ENCODE data around the gene ADGRG2.

ADGRG2 gene

DNA sequence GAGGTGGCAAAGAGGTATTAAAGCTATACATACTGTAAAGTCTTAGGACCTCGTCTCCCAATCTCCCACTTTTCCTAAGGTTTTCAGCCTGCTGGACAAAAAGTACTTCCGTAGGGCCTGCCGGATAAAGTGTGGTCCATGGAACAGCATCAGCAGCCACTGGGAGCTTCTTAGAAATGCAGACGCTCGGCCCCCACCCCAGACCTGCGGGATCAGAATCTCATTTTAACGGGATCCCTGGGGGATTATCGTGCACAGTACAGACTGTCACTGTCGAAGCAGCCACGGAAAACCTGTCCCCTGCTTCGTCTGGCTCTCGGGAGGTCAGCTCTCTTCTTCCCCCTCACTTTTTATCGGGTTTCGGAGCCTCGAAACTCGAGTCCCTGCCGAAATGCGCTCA lies 802 bp downstream of the ADGRG2 start:
- H3K4me1 ChIP-seq (ENCODE audit: control insufficient read depth, insufficient read depth, low read length): peaks cover 4% of the 10 kb centered on the region
- peaks cover 5% of the 10 kb centered on the region for H3K27me3 ChIP-seq (ENCODE audit: control insufficient read depth, insufficient read depth, low read length)
- H3K4me3 ChIP-seq (ENCODE audit: low read length): no peak overlapping the region
- no peaks in the 10 kb centered on the region for H3K36me3 ChIP-seq (ENCODE audit: control insufficient read depth, insufficient read depth, low read length)
- H3K9me3 ChIP-seq (ENCODE audit: control insufficient read depth, low read length): no peaks in the 10 kb centered on the region
- peak overlapping the region; percentile 34 for H3K9ac ChIP-seq (ENCODE audit: low read length)

DNA sequence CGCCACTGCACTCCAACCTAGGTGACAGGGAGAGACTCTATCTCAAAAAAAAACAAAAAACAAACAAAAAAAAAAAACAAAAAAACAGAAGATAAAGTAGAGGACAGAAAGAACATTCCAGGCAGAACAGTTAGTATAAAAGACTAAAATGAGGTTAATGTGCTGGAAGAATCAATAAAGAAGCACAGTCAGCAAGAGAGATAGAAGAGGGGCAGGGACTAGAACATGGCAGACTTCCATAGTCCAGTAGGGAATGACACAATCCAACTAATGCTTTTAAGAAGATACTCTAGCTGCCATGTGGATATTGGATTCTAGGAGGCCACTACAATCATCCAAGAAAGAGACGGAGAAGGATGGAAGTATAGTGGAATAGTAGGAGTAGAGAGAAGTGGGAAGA lies 11.6 kb downstream of the ADGRG2 start:
- Histone ChIP-seq H3K4me3 (ENCODE audit: low read length) (no peak overlapping the region), H3K36me3 (ENCODE audit: control insufficient read depth, insufficient read depth, low read length) (no peaks in the 10 kb centered on the region), H3K27me3 (ENCODE audit: control insufficient read depth, insufficient read depth, low read length) (no peaks in the 10 kb centered on the region), H3K9ac (ENCODE audit: low read length) (no peak overlapping the region), H3K9me3 (ENCODE audit: control insufficient read depth, low read length) (no peaks in the 10 kb centered on the region), H3K4me1 (ENCODE audit: control insufficient read depth, insufficient read depth, low read length) (no peaks in the 10 kb centered on the region)

DNA sequence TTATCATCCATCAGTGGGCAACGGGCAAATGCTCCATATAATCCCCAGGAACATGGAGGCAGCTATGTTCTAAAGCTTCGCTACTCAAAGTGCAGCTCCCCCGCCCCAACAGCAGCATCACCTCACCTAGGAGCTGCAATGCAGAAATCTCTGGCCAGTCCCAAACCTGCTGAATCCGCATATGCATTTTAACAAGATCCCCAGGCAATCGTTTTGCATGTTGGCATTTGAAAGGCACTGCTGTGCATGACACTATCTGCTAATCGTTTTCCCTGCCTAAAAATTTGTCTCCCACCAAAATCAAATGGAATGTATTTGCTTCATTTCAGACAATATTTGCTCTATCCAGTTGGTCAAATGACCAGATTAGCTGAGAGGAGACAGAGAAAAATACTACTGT lies 15.2 kb downstream of the ADGRG2 start:
- no peaks in the 10 kb centered on the region for H3K4me1 ChIP-seq (ENCODE audit: control insufficient read depth, insufficient read depth, low read length)

DNA sequence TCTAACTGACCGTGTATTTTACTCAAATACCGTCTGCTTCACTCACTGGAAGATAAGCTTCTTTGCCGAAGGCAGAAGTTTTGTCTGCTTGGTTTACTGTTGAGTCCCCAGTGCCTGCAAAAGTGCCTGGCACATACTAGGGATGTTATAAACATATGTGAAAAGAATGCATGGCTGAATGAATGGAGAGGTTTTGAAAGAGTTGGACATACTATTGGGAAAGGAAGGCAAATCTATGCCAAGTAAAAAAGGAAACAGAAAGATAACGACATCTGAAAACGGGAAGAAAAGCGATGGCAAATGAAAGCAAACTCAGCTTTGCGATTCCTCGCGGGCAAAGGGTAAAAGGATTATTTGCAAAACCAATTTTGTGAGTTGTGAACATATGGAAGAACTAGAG lies 21.7 kb downstream of the ADGRG2 start:
- no peak overlapping the region for H3K9ac ChIP-seq (ENCODE audit: low read length)
- H3K4me1 ChIP-seq (ENCODE audit: control insufficient read depth, insufficient read depth, low read length): peaks cover 6% of the 10 kb centered on the region
- no peaks in the 10 kb centered on the region for H3K36me3 ChIP-seq (ENCODE audit: control insufficient read depth, insufficient read depth, low read length)
- no peaks in the 10 kb centered on the region for H3K27me3 ChIP-seq (ENCODE audit: control insufficient read depth, insufficient read depth, low read length)
- H3K4me3 ChIP-seq (ENCODE audit: low read length): no peak overlapping the region
- no peaks in the 10 kb centered on the region for H3K9me3 ChIP-seq (ENCODE audit: control insufficient read depth, low read length)

More for the DNA sequence above, 15.2 kb downstream of the ADGRG2 start:
- Histone ChIP-seq H3K4me3 (ENCODE audit: low read length) (no peak overlapping the region), H3K9me3 (ENCODE audit: control insufficient read depth, low read length) (no peaks in the 10 kb centered on the region), H3K36me3 (ENCODE audit: control insufficient read depth, insufficient read depth, low read length) (no peaks in the 10 kb centered on the region), H3K27me3 (ENCODE audit: control insufficient read depth, insufficient read depth, low read length) (no peaks in the 10 kb centered on the region), H3K9ac (ENCODE audit: low read length) (no peak overlapping the region)

DNA sequence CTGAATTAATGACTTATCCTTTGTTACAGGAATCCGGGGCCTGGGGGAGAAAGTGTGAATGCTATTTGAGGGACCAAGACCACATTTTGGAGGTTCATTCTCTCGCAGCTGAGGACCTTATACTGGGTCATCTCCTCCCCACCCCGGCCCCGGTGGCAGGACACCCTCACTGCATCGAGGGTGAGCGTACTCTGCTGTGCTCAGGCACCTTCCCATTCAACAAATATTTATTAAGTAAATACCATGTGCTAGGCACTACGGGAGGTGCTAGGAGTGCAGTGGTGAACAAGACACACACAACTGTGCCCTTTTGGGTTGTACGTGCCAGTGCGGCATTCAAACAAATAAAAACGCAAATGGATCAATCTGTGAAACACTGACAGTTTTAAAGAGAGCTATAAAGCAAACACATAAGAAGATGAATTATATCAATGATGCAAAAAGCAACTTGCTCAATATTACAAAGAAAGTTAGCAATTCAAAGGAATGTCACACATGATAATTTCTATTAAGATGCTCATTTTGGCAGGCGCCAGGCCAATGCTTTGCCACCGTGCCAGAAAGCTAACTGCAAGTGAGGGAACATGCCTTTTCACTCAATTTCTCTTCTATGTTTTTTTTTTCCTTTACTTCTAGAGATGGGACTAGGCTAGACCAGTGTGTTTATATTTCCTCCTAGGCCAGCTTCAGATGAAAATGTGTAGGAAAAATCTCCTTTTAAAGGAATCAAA lies 24.6 kb downstream of the ADGRG2 start:
- Histone ChIP-seq H3K36me3 (ENCODE audit: control insufficient read depth, insufficient read depth, low read length) (no peaks in the 10 kb centered on the region), H3K4me3 (ENCODE audit: low read length) (no peak overlapping the region), H3K27me3 (ENCODE audit: control insufficient read depth, insufficient read depth, low read length) (no peaks in the 10 kb centered on the region), H3K9ac (ENCODE audit: low read length) (no peak overlapping the region), H3K4me1 (ENCODE audit: control insufficient read depth, insufficient read depth, low read length) (peaks cover 14% of the 10 kb centered on the region), H3K9me3 (ENCODE audit: control insufficient read depth, low read length) (no peaks in the 10 kb centered on the region)

DNA sequence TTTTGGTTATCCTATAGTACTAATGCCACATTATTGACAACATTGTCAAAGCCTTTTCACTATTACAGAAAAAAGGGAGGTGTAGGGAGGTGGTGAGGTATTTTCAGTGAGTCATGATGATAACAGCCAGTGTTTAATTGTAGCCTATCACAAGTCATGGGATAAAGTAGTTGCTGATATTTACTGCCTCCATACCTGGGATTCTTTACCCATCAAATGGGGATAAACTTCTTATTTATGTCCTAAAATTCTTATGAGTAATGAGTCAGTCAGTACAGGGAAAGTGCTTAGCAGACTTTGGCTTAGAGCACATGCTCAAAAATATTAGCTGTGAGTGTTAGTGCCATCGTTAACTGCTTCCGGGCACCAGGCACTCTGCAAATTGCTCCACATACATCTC lies 25.7 kb downstream of the ADGRG2 start:
- Histone ChIP-seq H3K9ac (ENCODE audit: low read length) (no peak overlapping the region), H3K4me3 (ENCODE audit: low read length) (no peak overlapping the region), H3K36me3 (ENCODE audit: control insufficient read depth, insufficient read depth, low read length) (no peaks in the 10 kb centered on the region), H3K4me1 (ENCODE audit: control insufficient read depth, insufficient read depth, low read length) (peaks cover 18% of the 10 kb centered on the region), H3K9me3 (ENCODE audit: control insufficient read depth, low read length) (no peaks in the 10 kb centered on the region), H3K27me3 (ENCODE audit: control insufficient read depth, insufficient read depth, low read length) (no peaks in the 10 kb centered on the region)

DNA sequence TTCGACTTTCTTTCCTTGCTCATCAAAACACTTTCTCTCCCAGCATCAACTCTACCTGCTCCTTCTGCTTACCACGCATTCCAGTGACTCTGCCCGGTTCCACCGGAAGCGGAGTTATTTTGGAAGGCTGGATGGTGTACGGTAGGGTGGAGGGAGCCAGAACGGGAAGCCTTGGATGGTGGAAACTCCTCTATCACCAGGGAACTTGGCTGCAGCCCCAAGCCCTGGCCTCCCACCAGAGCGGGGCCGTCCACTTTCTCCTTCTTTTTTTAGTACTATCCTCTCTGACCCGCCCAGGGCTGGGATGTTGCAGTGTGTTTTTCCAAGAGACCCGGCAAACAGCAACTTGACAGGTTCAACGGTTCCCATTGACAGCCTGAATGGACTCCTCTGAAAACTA lies 27.6 kb downstream of the ADGRG2 start:
- H3K9me3 ChIP-seq (ENCODE audit: control insufficient read depth, low read length): no peaks in the 10 kb centered on the region
- no peaks in the 10 kb centered on the region for H3K36me3 ChIP-seq (ENCODE audit: control insufficient read depth, insufficient read depth, low read length)
- no peaks in the 10 kb centered on the region for H3K27me3 ChIP-seq (ENCODE audit: control insufficient read depth, insufficient read depth, low read length)
- no peak overlapping the region for H3K9ac ChIP-seq (ENCODE audit: low read length)
- H3K4me3 ChIP-seq (ENCODE audit: low read length): no peak overlapping the region
- H3K4me1 ChIP-seq (ENCODE audit: control insufficient read depth, insufficient read depth, low read length): peaks cover 18% of the 10 kb centered on the region

DNA sequence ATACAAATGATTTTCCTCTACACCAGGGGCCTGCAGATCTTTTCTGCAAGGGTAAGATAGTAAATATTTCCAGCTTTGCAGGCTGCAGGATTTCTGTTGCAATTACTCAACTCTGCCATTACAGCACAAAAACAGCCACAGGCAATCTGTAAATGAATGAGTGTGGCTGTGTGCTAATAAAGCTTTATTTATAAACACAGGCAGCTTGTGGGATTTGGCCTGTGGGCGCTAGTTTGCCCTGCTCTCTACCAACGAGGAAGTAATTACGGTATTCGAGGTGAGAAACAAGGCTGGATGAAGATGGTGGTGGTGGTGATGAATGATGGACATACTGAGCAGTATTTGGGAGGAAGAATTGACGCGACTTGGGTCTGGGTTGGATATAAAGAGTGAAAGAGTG lies 30.7 kb downstream of the ADGRG2 start:
- H3K36me3 ChIP-seq (ENCODE audit: control insufficient read depth, insufficient read depth, low read length): no peaks in the 10 kb centered on the region
- H3K27me3 ChIP-seq (ENCODE audit: control insufficient read depth, insufficient read depth, low read length): no peaks in the 10 kb centered on the region
- H3K4me3 ChIP-seq (ENCODE audit: low read length): no peak overlapping the region
- no peaks in the 10 kb centered on the region for H3K9me3 ChIP-seq (ENCODE audit: control insufficient read depth, low read length)
- H3K4me1 ChIP-seq (ENCODE audit: control insufficient read depth, insufficient read depth, low read length): peaks cover 13% of the 10 kb centered on the region
- no peak overlapping the region for H3K9ac ChIP-seq (ENCODE audit: low read length)

DNA sequence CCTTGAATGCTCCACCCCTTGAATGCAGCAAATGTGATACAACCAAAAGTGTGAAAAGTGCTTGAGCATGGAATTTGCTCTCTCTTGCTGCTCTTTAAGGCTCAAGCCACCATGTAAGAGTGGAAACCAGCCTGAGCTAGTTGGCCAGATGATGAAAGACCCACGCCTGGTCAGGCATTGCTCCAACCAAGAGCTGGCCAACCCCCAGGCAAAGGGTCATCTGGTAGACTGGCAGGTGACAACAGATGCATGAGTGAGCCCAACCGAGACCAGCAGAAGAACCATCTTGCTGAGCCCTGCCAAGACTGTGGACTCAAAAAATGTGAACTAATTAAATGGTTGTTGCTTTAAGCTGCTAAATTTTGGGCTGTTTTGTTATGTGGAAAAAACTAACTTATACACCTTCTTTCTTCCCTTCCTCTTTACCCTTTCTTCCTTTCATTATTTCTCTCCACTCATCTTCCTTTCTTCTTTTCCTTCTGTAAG lies 32.7 kb downstream of the ADGRG2 start:
- Histone ChIP-seq H3K4me1 (ENCODE audit: control insufficient read depth, insufficient read depth, low read length) (peaks cover 13% of the 10 kb centered on the region), H3K9me3 (ENCODE audit: control insufficient read depth, low read length) (no peaks in the 10 kb centered on the region), H3K4me3 (ENCODE audit: low read length) (no peak overlapping the region), H3K36me3 (ENCODE audit: control insufficient read depth, insufficient read depth, low read length) (no peaks in the 10 kb centered on the region), H3K27me3 (ENCODE audit: control insufficient read depth, insufficient read depth, low read length) (no peaks in the 10 kb centered on the region), H3K9ac (ENCODE audit: low read length) (no peak overlapping the region)

DNA sequence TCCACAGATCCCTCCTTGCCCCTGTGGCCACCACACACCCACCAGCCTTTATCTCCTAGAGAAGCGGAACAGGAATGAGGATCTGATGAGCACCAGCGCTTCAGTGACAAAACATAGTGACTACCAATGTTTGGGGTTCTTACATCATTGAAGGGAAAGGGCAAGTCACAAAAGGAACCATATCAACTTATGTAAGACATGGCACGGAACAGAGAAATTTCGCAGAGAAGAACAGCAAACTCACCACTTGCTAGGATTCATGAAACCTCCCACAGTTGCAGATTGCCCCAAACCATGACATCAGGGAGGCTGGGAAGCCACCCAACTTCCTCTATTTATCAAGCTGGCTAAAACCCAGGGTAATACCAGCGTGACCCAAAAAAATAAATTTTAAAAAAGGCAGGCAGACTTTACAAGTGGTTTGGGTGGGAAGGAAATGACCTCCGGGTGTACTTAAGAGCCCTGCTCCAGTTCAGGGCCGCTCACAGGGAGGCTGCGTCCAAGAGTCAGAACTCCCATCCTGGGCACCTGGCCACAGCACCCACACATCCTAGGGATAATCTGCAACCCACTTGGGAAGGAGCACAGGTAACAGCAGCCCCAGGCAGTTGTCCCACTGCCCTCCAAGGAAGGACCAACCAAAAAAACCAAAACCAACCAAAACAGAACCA lies 36.0 kb downstream of the ADGRG2 start:
- H3K27me3 ChIP-seq (ENCODE audit: control insufficient read depth, insufficient read depth, low read length): no peaks in the 10 kb centered on the region

DNA sequence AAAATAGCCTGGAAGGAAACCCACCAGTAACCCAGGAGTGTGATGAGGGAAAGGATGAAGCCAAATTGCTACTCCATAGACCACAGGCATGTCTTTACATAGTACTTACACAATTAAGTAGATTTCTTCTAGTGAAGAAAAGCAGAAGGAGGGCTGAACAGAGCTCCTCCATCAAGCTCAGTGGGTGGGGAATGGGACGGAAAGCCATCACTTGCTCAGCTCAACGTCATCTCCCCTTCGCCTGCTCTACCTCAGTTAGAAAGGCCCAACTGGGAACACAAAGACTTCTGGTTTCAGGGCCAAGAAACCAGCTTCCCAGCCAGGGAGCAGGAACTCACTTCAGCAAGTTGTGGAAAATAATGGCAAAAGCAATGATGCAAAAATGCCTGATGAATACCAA lies 36.6 kb downstream of the ADGRG2 start:
- Histone ChIP-seq H3K27me3 (ENCODE audit: control insufficient read depth, insufficient read depth, low read length) (no peaks in the 10 kb centered on the region), H3K36me3 (ENCODE audit: control insufficient read depth, insufficient read depth, low read length) (no peaks in the 10 kb centered on the region), H3K9ac (ENCODE audit: low read length) (no peak overlapping the region), H3K4me1 (ENCODE audit: control insufficient read depth, insufficient read depth, low read length) (no peaks in the 10 kb centered on the region), H3K4me3 (ENCODE audit: low read length) (no peak overlapping the region), H3K9me3 (ENCODE audit: control insufficient read depth, low read length) (no peaks in the 10 kb centered on the region)

More for the DNA sequence above, 36.0 kb downstream of the ADGRG2 start:
- H3K36me3 ChIP-seq (ENCODE audit: control insufficient read depth, insufficient read depth, low read length): no peaks in the 10 kb centered on the region
- no peaks in the 10 kb centered on the region for H3K4me1 ChIP-seq (ENCODE audit: control insufficient read depth, insufficient read depth, low read length)
- no peaks in the 10 kb centered on the region for H3K9me3 ChIP-seq (ENCODE audit: control insufficient read depth, low read length)
- no peak overlapping the region for H3K9ac ChIP-seq (ENCODE audit: low read length)
- no peak overlapping the region for H3K4me3 ChIP-seq (ENCODE audit: low read length)

DNA sequence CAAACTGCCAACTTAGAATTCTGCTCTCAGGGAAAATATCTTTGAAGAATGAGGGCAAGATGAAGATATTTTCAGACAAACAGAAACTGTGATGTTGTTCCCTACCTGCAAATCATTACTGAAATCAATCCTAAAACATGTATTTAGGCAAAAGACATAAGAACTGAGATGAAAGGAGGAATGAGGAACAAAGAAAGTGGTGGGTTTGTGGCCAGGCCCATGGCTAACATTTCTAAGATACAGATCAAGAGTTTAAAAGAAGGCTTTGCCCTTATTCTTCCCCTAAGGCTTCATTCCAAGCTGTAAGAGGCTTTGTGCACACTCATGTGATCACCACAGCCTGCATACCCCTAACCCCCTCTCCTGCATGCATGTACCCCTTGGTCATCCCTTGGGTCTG lies 46.5 kb downstream of the ADGRG2 start:
- H3K36me3 ChIP-seq (ENCODE audit: control insufficient read depth, insufficient read depth, low read length): no peaks in the 10 kb centered on the region
- H3K9ac ChIP-seq (ENCODE audit: low read length): no peak overlapping the region
- H3K9me3 ChIP-seq (ENCODE audit: control insufficient read depth, low read length): no peaks in the 10 kb centered on the region
- peaks cover 1% of the 10 kb centered on the region for H3K4me1 ChIP-seq (ENCODE audit: control insufficient read depth, insufficient read depth, low read length)
- H3K27me3 ChIP-seq (ENCODE audit: control insufficient read depth, insufficient read depth, low read length): no peaks in the 10 kb centered on the region
- H3K4me3 ChIP-seq (ENCODE audit: low read length): no peak overlapping the region
